NCI-H2196 treated with DMSO at 0.1 percent for 48 hours (cell line): ENCODE results near the gene SRGAP2C.
"Not testable (repeated sequence)": the region's sequence is repeated elsewhere in the genome, so short reads cannot be mapped to it uniquely, and the experiment has no call there.

ENCODE experiments used
- DNase-seq: peaks from one replicate; lab custom pipeline; 2025; ENCODE audit not compliant: unreplicated experiment; lab: John Stamatoyannopoulos, UW

SRGAP2C gene

DNA sequence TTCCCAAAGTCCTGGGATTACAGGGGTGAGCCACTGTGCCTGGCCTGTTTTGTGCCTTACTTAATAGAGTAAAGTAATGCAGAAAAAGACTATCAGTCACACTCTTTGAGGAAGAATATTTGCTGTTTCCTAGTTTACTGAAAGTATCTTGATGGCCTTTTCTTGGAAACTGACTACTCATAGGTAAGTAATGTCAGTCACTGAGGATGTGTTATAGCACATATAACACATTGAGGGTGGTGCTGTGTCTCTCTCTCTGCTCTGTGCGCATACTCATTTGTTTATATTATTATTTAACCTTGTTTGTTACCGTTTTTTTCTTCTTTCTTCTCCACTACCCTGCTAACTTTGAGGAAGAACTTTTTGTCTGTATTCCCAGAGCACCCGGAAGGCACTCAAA, 93.4 kb downstream of the SRGAP2C start:
- not testable (repeated sequence) for DNase-seq

DNA sequence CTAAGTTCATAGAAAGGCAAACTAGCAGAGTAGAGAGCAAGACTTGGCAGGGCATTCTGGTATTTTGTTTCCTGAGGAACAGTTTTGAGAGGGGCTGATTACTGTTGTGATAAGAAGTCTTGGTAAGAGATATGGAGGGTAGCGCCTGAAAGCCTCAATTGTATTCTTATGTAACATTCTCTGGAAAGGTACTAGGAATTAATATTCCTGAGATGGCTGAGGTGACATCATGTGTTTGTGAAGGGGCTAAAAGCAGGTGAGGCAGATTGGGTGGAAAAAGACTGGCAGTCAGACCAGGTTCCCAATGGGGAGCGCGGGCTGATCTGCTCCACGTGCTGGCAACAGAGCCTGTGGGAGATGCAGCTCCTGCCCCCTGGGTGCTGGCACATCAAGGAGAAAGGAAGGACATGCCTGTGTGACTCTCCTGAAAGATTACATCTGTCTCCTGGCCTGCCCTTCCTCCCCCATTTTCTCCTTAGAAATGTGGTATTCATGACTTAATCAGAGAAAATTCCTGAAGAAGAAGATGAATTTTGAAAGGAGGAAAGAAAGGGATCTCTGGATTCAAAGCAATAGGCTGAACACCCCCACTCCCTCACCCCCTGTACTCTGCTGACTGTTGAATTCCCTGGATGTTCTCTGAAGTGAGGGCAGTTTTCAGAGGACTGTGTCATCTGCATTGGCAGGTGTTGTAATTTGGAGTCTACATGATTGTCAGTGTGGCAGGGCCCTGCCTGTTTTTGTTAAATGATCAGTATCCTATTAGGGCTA, 94.2 kb downstream of the SRGAP2C start:
- DNase-seq, result not testable (repeated sequence)

DNA sequence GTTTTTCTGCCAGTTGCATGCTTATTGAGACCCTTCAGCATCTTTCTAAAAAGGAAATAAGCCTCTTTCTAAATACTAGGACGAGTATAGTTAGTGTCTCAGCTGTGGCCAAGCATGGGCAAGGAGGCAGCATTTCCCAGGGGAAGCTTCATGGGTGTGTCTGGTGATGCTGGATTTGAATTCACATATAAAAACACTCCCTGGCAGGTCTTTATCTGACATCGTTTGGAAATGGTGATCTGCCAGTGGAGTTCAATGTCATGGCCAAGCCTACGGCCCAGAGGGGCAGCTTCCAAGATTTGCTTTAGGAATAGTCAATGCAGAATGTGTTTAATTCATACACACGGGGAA, 94.7 kb downstream of the SRGAP2C start:
- DNase-seq, result not testable (repeated sequence)

DNA sequence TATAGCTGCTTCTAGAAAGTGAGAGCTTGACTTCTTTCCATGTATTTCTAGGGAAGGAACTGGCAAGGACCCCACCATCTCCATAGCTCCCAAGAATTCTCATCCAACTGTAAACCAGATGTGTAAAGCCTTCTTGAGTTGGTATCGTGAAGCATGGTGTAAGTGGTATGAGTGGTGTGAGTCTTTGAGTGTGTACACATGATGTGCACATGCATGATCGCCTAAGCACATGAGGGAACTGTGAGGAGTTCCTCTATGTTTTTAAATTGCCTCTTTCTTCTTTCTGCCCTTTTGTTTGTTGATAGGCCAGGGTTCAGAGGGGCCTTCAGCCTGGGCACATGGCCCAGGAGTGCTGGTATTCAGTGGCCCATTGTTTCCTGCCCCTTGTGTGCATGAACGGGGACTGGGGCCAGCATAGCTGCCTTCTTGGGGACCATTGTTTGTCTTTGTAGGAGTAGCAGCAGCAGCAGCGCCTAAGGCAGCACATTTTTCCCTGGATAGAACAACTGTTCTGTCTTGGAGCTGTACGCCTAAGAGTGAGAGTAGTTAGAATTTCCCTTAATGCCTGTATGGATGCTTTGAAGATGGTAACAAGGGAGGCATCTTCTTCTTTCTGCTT, 96.0 kb downstream of the SRGAP2C start:
- not testable (repeated sequence) for DNase-seq

DNA sequence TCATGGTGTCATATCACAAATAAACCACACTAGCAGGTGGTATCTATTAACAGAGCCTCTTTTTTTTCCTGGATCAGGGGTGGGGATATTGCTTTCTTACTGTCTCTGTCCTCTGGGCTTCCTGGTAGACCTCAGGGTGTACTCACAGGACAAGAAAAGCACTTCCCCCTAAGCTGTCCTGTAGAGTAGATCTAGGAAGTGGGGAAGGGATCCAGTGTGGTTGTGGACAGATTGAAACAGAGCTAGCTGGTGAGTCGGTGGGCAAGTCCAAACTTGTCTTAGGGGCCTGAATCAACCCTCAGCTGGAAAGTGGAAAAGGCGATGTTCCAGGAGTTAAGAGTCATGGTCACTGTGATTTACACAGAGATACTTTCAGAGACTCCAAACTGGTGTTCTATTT, 96.7 kb downstream of the SRGAP2C start:
- not testable (repeated sequence) for DNase-seq

DNA sequence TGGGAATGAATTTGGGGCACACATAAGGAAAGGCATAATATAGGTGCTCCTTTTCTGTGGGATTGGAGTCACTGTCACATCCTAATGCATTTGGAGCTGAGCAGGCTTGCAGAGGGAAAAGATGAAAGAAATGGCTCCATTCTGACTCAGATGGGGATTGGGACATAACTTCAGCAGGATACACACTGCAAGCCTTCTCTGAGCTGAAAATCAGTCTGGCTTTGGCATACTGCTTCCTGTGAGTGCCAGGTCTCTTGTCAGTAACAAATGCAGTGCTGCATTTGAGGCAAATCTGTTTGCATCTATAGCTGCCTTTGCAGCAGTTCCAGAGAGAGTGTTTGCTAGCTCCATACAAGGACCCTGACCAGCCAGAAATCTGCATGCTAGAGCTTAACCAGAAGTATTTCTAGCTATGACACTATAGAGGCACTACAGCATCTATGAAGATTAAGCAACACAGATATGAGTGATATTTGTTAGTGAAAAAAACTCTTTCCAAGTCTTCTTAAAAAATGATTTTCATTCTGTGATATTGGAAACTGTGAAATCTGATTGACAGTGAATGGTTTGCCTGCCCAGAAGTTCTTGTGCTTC, 98.9 kb downstream of the SRGAP2C start:
- DNase-seq, result not testable (repeated sequence)

DNA sequence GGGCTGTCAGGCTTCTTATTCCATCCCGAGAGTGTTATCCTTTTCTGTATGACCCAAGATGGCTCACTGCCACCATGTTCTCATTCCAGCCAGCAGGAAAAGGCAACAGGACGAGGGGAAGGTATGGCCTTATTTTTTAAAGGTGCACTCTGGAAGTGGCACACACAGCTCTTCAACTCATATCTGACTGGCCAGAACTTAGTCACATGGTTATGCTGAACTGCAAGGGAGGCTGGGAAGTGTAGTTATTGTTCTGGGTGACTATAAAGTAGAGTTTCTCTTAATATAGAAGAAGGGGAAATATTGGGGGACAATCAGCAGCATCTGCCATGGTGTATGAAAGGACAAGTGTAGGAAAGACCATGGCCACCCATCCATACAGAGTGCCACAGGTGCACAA, 107.8 kb downstream of the SRGAP2C start:
- not testable (repeated sequence) for DNase-seq

DNA sequence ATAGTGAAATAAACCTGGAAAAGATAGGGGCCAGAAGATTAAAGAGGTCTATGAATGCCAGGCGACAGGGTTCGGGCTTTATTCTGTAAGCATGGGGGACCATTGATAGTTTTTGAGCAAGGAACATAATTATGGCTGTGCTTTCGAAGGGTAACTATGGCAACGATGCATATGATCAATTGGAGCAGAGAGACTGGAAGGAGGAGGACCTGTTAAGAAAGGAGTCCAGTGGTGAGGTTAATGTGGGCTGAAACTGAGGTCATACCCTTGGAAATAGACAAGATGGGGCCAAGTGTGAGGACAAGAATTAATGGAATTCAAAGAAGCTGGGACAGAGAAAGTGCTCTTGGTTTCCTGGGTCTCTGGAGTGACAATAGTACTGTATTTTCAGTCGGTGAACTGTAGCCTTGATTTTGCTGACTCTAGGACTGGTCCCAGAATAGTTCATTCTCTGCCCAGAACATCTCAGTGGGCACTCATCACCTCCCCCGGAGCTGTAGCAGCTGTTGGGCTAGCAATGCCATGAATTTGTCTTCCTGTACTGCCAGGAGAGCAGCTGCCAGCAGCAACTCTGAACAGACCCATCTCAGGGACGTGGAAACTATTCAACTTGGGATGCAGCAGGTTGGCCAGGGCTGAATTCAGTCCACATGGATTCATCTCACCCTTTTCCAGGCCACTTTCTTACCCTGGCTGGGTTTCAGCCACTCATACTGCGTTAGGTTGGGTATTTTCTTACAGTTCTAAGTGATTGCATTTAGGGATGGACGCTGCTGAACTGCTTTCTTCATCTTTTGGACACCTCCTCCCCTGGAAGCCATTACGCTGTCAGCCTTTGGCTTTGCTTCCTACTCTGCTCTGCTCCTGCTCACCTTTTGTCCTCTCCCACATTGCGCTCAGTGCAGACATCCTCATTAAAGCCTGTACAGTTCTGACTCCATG, 108.8 kb downstream of the SRGAP2C start:
- not testable (repeated sequence) for DNase-seq

DNA sequence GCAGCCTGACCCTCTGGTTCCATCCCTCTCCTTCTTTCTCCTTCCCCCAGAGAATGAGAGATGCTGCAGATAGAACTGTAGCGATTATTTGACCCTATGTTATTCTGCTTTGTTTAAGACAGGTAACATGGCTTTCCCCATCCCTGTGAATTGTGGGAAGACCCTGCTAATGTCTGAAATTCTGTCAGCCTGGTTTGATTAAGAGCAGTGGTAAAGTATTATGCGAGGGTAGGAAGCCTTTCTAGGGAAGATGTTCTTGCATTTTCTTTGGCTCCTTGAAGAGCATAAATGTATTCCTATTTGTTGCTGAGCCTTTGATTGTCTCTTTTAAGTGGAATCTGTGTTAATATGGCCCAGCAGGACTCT, 109.4 kb downstream of the SRGAP2C start:
- DNase-seq, result not testable (repeated sequence)

DNA sequence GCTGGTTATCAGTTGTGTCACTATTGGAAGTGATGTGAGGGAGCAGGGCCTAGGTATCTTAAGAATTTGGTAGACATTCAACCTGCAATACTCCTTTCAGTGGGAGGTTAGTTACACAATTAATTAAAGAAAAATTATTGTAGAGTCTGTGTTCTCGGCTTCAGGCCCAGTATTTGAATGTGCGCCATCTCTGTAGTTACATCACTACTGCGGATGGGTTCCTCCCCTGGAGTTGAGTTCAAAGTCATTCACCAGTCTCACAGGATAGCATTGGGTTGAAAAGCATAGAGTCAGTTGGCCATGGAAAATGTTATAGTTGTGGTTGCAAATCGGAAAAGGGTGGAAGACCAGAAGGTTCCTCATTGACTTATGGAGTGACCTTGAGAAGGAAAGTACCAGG, 111.8 kb downstream of the SRGAP2C start:
- DNase-seq, result not testable (repeated sequence)

DNA sequence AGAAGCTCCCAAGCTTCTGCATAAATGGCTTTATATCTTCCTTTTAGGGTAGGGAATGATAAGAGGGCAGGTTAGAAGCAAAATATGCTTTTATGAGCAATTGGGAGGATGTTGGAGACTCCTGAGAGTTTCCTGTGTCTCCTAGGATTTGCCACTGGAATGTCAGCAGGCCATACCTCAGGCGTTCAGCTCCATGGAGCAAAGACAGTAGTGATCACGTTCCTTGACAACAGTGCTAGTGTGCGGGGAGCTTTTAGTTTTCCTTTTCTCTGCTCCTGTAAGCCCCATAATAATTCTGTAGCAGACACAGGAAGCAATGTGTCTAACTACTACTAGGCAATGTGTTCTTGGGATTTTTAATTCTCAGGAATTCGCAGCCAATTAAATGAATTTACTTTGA, 113.8 kb downstream of the SRGAP2C start:
- not testable (repeated sequence) for DNase-seq

DNA sequence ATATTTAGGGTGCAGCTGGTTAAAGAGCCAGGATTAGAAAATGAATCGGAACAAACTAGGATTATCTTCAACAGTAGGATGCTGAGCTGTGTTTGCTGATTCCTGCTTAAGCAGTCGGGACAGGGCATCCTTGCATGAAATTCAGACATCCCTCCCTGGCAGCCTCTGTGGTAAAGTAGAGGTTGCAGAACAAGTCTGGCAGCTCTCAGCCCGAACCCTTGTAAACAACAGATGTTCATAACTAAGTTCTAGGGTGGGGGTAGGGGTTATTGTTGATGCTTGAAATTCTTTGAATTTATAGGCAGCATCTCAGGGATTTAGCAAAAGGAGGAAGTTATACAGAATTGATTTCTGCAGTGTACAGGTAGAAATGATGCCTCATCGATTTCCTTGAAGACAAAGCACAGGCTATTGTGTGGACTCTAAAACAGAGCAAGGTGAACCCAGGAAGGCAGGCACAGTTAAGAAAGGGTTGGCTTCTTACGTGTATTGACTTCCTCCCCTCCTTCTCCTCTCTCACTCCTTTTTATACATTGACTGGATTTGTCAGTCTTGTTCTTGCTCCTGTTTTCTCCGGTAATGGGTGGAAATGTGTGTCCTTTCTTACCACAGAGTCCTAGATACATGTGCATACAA, 114.9 kb downstream of the SRGAP2C start:
- DNase-seq, result not testable (repeated sequence)

DNA sequence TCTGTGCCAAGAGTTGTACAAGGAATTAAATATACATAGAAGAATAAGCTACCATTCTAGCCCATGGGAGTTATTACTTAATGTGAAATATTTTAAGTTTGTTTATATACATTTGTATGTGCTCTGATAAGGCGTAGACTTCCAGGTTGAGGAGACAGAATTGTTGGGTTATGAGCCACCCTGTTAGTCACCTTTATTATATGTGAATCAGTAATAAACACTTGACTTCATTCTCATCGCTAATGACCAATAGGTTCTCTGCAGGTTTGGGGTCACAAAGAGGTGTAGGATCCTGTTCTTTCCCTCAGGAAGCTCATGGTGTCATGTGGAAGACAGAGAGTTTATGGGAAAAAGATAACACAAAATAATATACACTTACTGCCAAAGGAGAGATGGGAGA, 117.1 kb downstream of the SRGAP2C start:
- DNase-seq, result not testable (repeated sequence)

DNA sequence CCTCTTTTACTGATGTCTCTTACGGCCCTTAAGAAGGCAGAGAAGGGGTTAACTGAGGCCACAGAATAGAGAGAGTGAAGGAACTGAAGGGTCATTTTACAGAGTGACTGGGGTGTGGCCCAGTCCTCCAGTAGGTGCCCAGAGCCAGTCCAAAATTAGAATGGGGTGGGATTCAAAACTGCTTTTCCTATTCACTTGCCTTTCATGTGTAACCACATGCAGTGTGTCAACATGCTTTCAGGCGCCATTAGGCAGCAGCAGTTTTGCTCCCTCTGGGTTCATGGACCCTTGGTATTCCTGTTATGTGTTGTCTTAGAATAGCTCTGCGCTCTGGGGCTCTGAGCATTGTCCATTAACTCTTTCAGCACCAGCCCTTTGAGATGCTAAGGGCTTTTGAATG, 123.0 kb downstream of the SRGAP2C start:
- not testable (repeated sequence) for DNase-seq

DNA sequence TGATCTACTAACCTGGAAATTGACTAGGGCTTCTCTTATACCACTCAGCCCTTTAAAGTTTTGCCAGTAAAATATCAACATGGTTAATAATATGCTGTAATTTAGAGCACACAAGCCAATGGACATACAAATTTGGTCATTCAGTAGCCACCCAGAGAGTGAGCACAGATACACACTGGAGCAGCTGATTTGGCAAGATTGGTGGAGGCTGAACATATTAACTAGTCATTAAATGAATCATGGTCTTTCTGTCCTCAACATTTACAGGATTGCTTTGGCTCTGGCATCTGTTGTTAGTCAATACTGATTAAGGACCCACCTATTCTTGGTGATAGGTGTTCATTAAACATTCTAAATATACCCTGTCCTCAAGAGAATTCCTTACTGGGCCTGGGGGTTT, 130.7 kb downstream of the SRGAP2C start:
- DNase-seq, result not testable (repeated sequence)

DNA sequence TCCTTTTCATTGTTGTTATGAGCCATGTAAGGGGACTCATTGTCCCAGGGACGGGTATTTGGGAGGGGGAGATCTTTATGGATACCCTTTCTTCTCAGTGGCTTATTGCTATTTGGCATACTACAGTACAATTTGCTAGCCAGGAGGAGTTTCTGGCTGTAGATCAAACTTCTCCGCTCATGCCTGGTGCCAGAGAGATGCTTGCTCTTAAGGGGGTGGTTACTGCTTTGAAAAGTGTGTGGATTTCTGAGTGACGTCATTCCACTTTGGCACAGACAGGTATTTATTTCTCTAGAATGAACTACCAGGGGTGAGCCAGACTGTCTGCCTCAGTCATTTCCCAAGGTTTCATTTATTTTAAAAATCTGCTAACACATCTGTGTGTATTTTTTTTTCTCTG, 131.3 kb downstream of the SRGAP2C start:
- not testable (repeated sequence) for DNase-seq

DNA sequence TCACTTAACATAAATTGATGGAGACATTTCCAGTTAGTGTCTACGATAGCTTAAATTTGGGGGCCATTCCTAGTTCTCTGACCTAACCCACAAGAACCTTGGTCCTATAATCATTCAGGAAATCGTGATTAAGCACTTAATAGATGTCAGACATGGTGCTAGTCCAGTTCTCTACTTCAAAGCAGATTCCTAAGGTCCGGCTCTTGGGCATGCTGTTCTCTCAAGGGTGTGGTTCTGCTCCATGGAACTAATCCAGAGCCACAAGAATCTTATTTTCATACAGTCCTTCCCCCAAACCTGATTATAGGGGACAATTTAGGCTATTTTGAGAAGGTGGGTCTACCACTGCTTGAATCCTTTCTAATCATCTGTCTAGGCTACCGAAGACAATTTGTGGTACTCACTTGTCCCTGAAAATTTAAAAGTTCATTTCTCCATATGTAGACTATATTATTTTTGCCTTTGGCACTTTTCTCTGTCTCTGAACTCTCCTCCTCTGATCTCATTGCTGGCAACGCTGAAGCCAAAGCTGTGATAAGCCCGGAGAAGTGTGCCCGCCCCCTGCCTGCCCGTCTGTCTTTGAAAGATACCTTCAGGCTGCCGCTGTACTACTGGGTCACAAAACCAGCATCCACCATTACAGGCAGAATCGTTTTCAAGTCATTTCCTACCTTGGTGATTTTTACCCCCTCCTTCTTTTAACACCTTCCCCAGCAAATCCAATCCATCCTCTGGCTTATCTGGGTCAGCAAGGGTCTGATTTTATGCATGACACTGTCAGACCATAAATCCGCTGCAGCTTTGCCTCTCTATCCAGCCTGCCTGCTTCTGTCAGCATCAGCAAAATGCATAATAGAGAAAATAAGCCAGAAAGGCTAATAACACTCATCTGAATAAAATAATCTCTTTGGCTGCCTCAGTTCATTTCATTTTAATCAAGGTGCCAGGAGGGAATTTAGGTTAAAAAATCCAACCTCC, 133.0 kb downstream of the SRGAP2C start:
- DNase-seq, result not testable (repeated sequence)

DNA sequence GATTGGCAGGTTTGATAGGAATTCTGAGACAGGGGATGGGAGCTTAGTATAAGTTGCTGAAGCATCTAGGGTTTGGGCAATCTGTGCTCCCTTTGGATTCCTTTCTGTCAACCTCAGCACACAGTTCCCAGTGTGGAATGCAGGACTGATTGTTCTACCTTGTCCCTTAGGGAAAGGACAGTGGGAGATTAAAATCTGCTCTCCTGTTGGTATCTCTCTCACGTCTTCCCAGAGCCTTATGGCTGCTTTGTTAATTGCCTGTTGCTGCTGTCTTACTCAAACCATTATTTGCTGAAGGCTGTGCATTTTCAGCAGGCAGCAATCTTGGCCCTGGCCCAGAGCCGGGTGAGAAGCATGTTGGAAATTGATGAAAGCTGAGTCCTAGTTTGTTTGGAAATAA, 133.9 kb downstream of the SRGAP2C start:
- DNase-seq, result not testable (repeated sequence)

DNA sequence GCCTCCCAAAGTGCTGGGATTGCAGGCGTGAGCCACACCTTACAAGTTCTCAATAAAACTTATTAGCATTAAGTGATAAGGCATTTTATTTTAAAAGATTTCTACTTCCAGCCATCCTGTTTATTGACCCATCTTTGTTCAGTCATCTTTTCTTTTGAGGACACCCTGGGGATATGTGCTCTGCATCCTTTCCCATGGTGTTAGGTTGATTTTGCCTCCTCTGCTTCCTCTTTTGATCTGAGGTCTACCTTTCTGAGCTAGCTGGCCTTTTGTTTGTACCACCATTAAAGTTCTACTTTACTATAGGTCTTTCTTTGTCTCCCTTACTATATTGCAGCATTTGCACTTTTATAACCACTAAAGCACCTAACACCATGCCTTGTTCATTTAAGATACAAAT, 136.9 kb downstream of the SRGAP2C start:
- not testable (repeated sequence) for DNase-seq
